Central memory CD8-positive, alpha-beta T cell (primary cell): ENCODE measurements around the gene RPRD2.

Experiments
- ATAC-seq: fragments of 150-1000 bp; cut with Tn5 transposase; replicated peaks from 2 replicates; pipeline ENCODE4 v1.10.0; 2022; ENCODE audit warnings: mild to moderate bottlenecking, moderate FRiP score, moderate number of reproducible peaks; ENCODE audit not compliant: poor library complexity, severe bottlenecking; ENCODE audit errors: extremely low read depth
- DNase-seq, 2 donors: peaks; one replicate each; pipeline ENCODE4 v3.0.0; 2021; ENCODE audit warnings: low spot score in 2 of 2
- H3K27ac Mint-ChIP-seq: one replicate; pipeline ENCODE4 v1.8.0; 2022; ENCODE audit warnings: low read depth, mild to moderate bottlenecking, moderate library complexity, mixed read lengths
- H3K27me3 Mint-ChIP-seq: one replicate; pipeline ENCODE4 v1.8.0; 2022; ENCODE audit warnings: mixed read lengths
- H3K36me3 Mint-ChIP-seq: one replicate; pipeline ENCODE4 v1.8.0; 2022; ENCODE audit warnings: mild to moderate bottlenecking, moderate library complexity, mixed read lengths; ENCODE audit not compliant: insufficient read depth
- H3K4me1 Mint-ChIP-seq: one replicate; pipeline ENCODE4 v1.8.0; 2022; ENCODE audit warnings: mixed read lengths
- H3K4me3 Mint-ChIP-seq: one replicate; pipeline ENCODE4 v1.8.0; 2022; ENCODE audit warnings: mild to moderate bottlenecking, moderate library complexity, mixed read lengths
- H3K9me3 Mint-ChIP-seq: one replicate; pipeline ENCODE4 v1.8.0; 2022; ENCODE audit warnings: mixed read lengths

Gene RPRD2

DNA sequence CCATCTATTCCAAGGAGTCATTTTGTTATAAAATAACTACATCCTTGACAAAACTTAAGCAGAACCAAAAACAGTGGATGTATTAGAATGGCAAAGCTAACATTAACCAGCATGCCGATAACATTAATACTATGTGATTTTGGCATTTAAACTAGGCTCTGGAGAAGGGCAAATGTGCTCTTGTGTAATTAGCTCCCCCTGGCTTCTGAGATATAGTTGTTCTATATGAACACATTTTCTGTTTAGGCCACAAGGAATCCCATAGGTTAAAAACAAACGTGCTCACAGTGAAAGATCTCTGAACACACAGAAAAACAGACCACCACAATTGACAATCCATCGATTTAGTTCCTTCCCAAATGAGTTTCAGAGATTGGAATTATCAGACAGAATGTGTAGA lies 65.9 kb downstream of the RPRD2 start:
- Mint-ChIP-seq H3K4me1 (peaks cover 35% of the 10 kb centered on the region), H3K27me3 (no peaks in the 10 kb centered on the region), H3K27ac (peak overlapping the region; percentile 27), H3K36me3 (peaks cover 15% of the 10 kb centered on the region), H3K4me3 (no peak overlapping the region), H3K9me3 (no peaks in the 10 kb centered on the region)
- ATAC-seq (no peak), DNase-seq (no peak)

DNA sequence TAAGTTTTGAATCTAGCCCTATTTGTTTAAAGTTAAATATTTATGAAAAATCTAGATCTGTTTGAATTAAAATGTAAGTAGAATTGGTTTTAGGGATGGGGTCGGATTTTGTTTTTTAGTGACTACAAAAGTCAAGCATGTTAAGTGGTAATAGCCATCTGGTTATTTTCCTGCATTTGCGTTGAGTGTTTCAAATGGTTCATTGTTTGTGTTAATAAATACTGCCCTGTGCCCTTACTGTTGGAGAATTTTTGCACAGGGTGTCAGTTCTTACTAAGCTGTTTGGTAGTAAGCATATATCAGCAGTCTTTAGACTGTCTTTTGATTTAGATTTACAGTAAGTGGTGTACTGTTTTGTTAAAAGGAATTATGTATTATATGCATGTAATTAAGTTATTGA lies 77.2 kb downstream of the RPRD2 start:
- H3K27ac Mint-ChIP-seq, result no peak overlapping the region
- H3K27me3 Mint-ChIP-seq, result no peaks in the 10 kb centered on the region
- peaks cover 35% of the 10 kb centered on the region for H3K36me3 Mint-ChIP-seq
- no peaks in the 10 kb centered on the region for H3K4me1 Mint-ChIP-seq
- no peak for DNase-seq
- H3K4me3 Mint-ChIP-seq, result no peak overlapping the region
- H3K9me3 Mint-ChIP-seq, result no peaks in the 10 kb centered on the region
- ATAC-seq, result no peak

DNA sequence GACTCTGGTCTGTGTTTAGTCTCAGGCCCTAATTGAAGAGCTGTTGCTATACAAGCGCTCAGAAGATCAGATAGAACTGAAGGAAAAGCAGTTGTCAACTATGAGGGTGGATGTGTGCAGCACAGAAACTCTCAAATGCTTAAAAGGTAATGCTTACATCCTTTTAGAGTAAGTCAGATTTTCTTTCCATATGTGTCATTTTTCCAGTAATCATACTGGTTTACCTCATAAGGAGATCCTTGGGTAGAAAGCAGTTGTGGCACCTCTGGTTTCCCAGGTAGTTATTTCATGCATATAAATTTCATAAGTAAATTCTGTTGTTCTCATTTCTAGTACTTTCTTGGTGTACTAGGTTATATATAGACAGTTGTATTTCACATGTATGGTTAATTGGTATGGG lies 80.3 kb downstream of the RPRD2 start:
- Mint-ChIP-seq H3K27me3 (no peaks in the 10 kb centered on the region), H3K36me3 (peaks cover 57% of the 10 kb centered on the region), H3K9me3 (no peaks in the 10 kb centered on the region), H3K27ac (no peak overlapping the region), H3K4me3 (no peak overlapping the region), H3K4me1 (peaks cover 6% of the 10 kb centered on the region)
- no peak for ATAC-seq
- no peak for DNase-seq

DNA sequence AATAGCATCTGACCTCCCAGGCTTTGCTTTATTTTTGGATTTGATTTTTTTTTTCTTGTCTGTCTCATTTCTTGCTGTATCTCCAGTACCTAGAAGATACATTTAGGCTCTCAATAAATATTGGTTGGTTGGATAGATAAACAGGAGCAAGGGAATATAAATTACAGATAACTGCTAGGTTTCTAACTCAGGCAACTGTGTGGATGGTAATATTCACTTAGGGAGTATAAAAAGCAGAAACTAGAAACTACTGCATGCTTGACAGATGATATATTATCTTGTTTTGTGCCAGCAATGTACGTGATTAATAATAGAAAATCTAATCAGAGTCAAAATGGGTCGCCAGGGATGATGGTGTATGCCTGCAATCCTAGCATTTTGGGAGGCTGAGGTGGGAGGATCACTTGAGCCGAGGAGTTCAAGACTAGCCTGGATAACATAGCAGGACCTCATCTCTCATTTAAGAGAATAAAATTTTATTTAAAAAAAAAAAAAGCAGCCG lies 92.2 kb downstream of the RPRD2 start:
- no peak overlapping the region for H3K27ac Mint-ChIP-seq
- H3K4me3 Mint-ChIP-seq, result no peak overlapping the region
- peaks cover 6% of the 10 kb centered on the region for H3K4me1 Mint-ChIP-seq
- ATAC-seq (no peak), DNase-seq (no peak)
- no peaks in the 10 kb centered on the region for H3K27me3 Mint-ChIP-seq
- no peaks in the 10 kb centered on the region for H3K9me3 Mint-ChIP-seq
- peaks cover 63% of the 10 kb centered on the region for H3K36me3 Mint-ChIP-seq

GRCh38 chr1:150464422-150464826 lies 100.5 kb downstream of the RPRD2 start:
- no peaks in the 10 kb centered on the region for H3K9me3 Mint-ChIP-seq
- H3K4me1 Mint-ChIP-seq, result no peaks in the 10 kb centered on the region
- no peaks in the 10 kb centered on the region for H3K27me3 Mint-ChIP-seq
- ATAC-seq (peak; percentile 24), DNase-seq (peak; percentile 53 to 59)
- no peak overlapping the region for H3K4me3 Mint-ChIP-seq
- H3K36me3 Mint-ChIP-seq, result peaks cover 46% of the 10 kb centered on the region
- peak overlapping the region; percentile 44 for H3K27ac Mint-ChIP-seq

DNA sequence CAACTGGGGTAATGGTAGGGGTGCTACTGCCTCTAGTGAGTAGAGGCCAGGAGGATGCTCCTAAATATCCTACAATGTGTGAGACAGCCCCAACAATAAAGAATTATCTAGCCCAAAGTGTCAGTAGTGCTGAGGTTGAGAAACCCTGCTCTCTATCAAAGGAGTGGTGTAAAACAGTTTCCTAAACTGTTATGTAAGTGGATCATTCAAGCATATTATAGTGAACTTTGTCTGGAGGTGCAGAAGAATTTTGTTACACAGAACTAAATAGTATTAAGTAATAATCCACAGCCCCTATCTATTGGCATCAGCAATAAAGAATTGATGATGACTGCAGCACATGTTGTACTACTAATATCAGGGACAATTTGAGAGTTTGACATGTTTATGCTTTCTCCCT lies 103.0 kb downstream of the RPRD2 start:
- no peaks in the 10 kb centered on the region for H3K27me3 Mint-ChIP-seq
- no peaks in the 10 kb centered on the region for H3K9me3 Mint-ChIP-seq
- H3K4me1 Mint-ChIP-seq, result no peaks in the 10 kb centered on the region
- no peak overlapping the region for H3K27ac Mint-ChIP-seq
- ATAC-seq, result no peak
- H3K4me3 Mint-ChIP-seq, result no peak overlapping the region
- DNase-seq, result no peak
- peaks cover 51% of the 10 kb centered on the region for H3K36me3 Mint-ChIP-seq

DNA sequence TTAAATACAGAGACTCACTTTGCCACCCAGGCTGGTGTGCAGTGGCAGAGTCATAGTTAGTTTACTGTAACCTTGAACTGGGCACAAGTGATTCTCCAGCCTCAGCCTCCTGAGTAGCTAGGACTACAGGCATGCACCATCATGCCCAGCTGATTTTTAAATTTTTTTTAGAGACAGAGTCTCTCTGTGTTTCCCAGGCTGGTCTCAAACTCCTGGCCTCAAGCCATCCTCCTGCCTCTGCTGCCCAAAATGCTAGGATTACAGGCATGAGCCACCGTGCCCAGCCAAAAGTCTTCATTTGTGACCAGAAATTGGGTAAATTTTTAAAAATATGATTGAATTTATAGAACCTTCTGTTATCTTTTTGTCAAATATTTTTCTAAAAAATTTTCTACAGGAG lies 105.3 kb downstream of the RPRD2 start:
- Mint-ChIP-seq H3K36me3 (peaks cover 48% of the 10 kb centered on the region), H3K9me3 (no peaks in the 10 kb centered on the region)

GRCh38 chr1:150472601-150473200 lies 108.8 kb downstream of the RPRD2 start:
- ATAC-seq (no peak), DNase-seq (no peak)
- Mint-ChIP-seq H3K27ac (no peak overlapping the region), H3K9me3 (no peaks in the 10 kb centered on the region), H3K4me3 (no peak overlapping the region), H3K4me1 (no peaks in the 10 kb centered on the region), H3K36me3 (peaks cover 28% of the 10 kb centered on the region), H3K27me3 (no peaks in the 10 kb centered on the region)

More for the DNA sequence above, 105.3 kb downstream of the RPRD2 start:
- DNase-seq (no peak), ATAC-seq (no peak)
- no peaks in the 10 kb centered on the region for H3K4me1 Mint-ChIP-seq
- no peak overlapping the region for H3K27ac Mint-ChIP-seq
- no peaks in the 10 kb centered on the region for H3K27me3 Mint-ChIP-seq
- H3K4me3 Mint-ChIP-seq, result no peak overlapping the region

GRCh38 chr1:150473659-150474058 lies 109.7 kb downstream of the RPRD2 start:
- H3K36me3 Mint-ChIP-seq, result peaks cover 25% of the 10 kb centered on the region
- H3K9me3 Mint-ChIP-seq, result no peaks in the 10 kb centered on the region
- no peak overlapping the region for H3K27ac Mint-ChIP-seq
- ATAC-seq, result no peak
- DNase-seq, result no peak
- no peaks in the 10 kb centered on the region for H3K27me3 Mint-ChIP-seq
- H3K4me1 Mint-ChIP-seq, result no peaks in the 10 kb centered on the region
- no peak overlapping the region for H3K4me3 Mint-ChIP-seq

- Mint-ChIP-seq H3K27ac (peak overlapping the region; percentile 88), H3K27me3 (no peaks in the 10 kb centered on the region), H3K36me3 (peaks cover 24% of the 10 kb centered on the region), H3K4me1 (no peaks in the 10 kb centered on the region), H3K9me3 (no peaks in the 10 kb centered on the region), H3K4me3 (no peak overlapping the region)
- ATAC-seq, result no peak
- DNase-seq, result no peak
Measured at GRCh38 chr1:150474869-150475268, 110.9 kb downstream of the RPRD2 start.

DNA sequence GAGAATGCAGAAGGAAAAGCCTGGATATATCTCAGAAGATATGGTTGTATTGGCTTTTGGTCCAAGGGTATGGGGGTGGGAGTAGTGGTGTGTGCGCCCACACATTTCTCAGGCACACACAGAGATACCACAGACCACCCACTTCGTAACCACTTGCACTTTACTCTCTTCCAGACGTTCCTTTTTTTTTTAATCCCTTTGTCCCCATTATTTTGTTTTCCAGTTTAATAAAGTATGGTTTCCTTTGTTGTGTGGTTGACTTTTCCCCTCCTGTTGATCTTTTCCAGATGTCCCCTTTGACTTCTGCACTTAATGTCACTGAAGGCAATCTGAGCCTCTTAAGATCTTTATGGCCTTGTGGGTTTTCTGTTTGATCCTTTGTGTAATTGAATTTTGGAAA lies 112.8 kb downstream of the RPRD2 start:
- H3K4me1 Mint-ChIP-seq, result no peaks in the 10 kb centered on the region
- no peak overlapping the region for H3K4me3 Mint-ChIP-seq
- ATAC-seq (no peak), DNase-seq (no peak)
- peaks cover 10% of the 10 kb centered on the region for H3K36me3 Mint-ChIP-seq
- H3K9me3 Mint-ChIP-seq, result no peaks in the 10 kb centered on the region
- H3K27ac Mint-ChIP-seq, result no peak overlapping the region
- H3K27me3 Mint-ChIP-seq, result no peaks in the 10 kb centered on the region

- H3K27ac Mint-ChIP-seq, result peak overlapping the region; percentile 35
- no peaks in the 10 kb centered on the region for H3K4me1 Mint-ChIP-seq
- no peak overlapping the region for H3K4me3 Mint-ChIP-seq
- DNase-seq, result no peak
- no peaks in the 10 kb centered on the region for H3K27me3 Mint-ChIP-seq
- no peaks in the 10 kb centered on the region for H3K9me3 Mint-ChIP-seq
- peaks cover 5% of the 10 kb centered on the region for H3K36me3 Mint-ChIP-seq
- no peak for ATAC-seq
Measured at GRCh38 chr1:150477320-150477719, 113.4 kb downstream of the RPRD2 start.

- H3K27ac Mint-ChIP-seq, result peak overlapping the region; percentile 35
- peaks cover 5% of the 10 kb centered on the region for H3K36me3 Mint-ChIP-seq
- H3K4me1 Mint-ChIP-seq, result no peaks in the 10 kb centered on the region
- no peak for DNase-seq
- H3K4me3 Mint-ChIP-seq, result no peak overlapping the region
- no peaks in the 10 kb centered on the region for H3K9me3 Mint-ChIP-seq
- H3K27me3 Mint-ChIP-seq, result no peaks in the 10 kb centered on the region
- ATAC-seq, result no peak
Measured at GRCh38 chr1:150477733-150478132, 113.8 kb downstream of the RPRD2 start.
